ENCODE results near the gene IRX1.

DNA sequence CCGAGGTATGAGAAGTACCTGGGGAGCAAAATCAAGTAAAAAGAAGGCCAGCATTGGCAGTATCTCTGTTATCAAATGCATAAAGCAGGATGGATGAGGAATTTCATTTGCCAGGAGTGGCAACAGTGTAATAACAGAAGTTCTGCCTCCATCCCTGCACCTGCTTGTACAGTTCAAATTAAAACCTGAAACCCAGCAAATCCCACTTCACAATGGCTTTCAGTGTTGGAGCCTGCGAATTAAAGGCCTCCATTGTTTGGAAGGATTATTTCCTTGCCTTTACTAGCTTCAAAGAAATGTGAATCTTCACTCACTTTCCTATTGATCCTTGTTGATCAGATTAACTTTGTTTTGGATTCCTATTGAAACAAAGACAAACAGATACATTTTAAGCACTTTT, 31.5 kb upstream of the IRX1 start:
- TF ChIP-seq POLR2A (IDR thresholded peaks at IDR 0.05; ENCODE audit: extremely low read depth, insufficient read length) (no peak), CTCF (IDR thresholded peaks at IDR 0.05; ENCODE audit: low read depth, low read length) (no peak), MYC (IDR thresholded peaks at IDR 0.05; ENCODE audit: low read depth, low read length) (no peak), MAX (IDR thresholded peaks at IDR 0.05; ENCODE audit: low read depth, low read length) (no peak)
